NB4 (cell line): ENCODE data around the gene DPP10.

ENCODE experiments used
- CTCF ChIP-seq: IDR thresholded peaks from one replicate; pipeline ENCODE4 v1.5.1; 2012; ENCODE audit warnings: low read depth, low read length
- MAX ChIP-seq: IDR thresholded peaks from 2 replicates; pipeline ENCODE4 v1.6.1; 2011; ENCODE audit warnings: low read depth, low read length
- MYC ChIP-seq: IDR thresholded peaks from 2 replicates; pipeline ENCODE4 v1.6.1; 2011; ENCODE audit warnings: low read depth, low read length
- POLR2A ChIP-seq: IDR thresholded peaks from 2 replicates; pipeline ENCODE4 v1.6.1; 2011; ENCODE audit warnings: mild to moderate bottlenecking; ENCODE audit not compliant: insufficient read length; ENCODE audit errors: extremely low read depth

GRCh38 chr2:115603285-115603684 lies 1160.8 kb downstream of the DPP10 start:
- no peak for TF ChIP-seq CTCF
- TF ChIP-seq MYC: no peak
- no peak for TF ChIP-seq POLR2A
- TF ChIP-seq MAX: no peak
